ENCODE measurements around the gene CHST9.

The CHST9 gene

GRCh38 chr18:26993568-26993967 lies 191.5 kb downstream of the CHST9 start:
- no peak overlapping the region for H3K4me3 ChIP-seq (ENCODE audit: low read length)
- no peaks in the 10 kb centered on the region for H3K36me3 ChIP-seq (replicated peaks; ENCODE audit: low read depth, low read length)
- H3K9me3 ChIP-seq (ENCODE audit: insufficient read depth, low read length): no peaks in the 10 kb centered on the region
- H3K9ac ChIP-seq (ENCODE audit: low read length): no peak overlapping the region
- H3K4me1 ChIP-seq (ENCODE audit: low read length): 0 out of 2 replicates have a peak, but pooled peaks cover 6% of the 10 kb centered on the region
- H3K4me2 ChIP-seq (ENCODE audit: low read length): no peak overlapping the region
- H3K27ac ChIP-seq (ENCODE audit: low read length): no peak overlapping the region
- H3K79me2 ChIP-seq (ENCODE audit: low read length): no peaks in the 10 kb centered on the region
- H2AFZ ChIP-seq (ENCODE audit: low read depth, low read length): no peak overlapping the region
- H3K27me3 ChIP-seq (ENCODE audit: low read depth, low read length): no peaks in the 10 kb centered on the region
- TF ChIP-seq EZH2phosphoT487 (IDR thresholded peaks at IDR 0.05; ENCODE audit: low read depth) (no peak), CTCF (IDR thresholded peaks at IDR 0.05; ENCODE audit: low read depth, low read length) (no peak)
- no peaks in the 10 kb centered on the region for H4K20me1 ChIP-seq (ENCODE audit: insufficient read depth, low read length)

GRCh38 chr18:26992926-26993325 lies 192.2 kb downstream of the CHST9 start:
- H3K4me1 ChIP-seq (ENCODE audit: low read length): 0 out of 2 replicates have a peak, but pooled peaks cover 6% of the 10 kb centered on the region
- H3K79me2 ChIP-seq (ENCODE audit: low read length): no peaks in the 10 kb centered on the region
- no peaks in the 10 kb centered on the region for H3K36me3 ChIP-seq (replicated peaks; ENCODE audit: low read depth, low read length)
- no peaks in the 10 kb centered on the region for H4K20me1 ChIP-seq (ENCODE audit: insufficient read depth, low read length)
- H3K4me2 ChIP-seq (ENCODE audit: low read length): no peak overlapping the region; the same call in 1 of the 2 replicates
- H2AFZ ChIP-seq (ENCODE audit: low read depth, low read length): peak overlapping the region; percentile 77; the same call in 1 of the 2 replicates
- no peak overlapping the region for H3K27ac ChIP-seq (ENCODE audit: low read length)
- TF ChIP-seq EZH2phosphoT487 (IDR thresholded peaks at IDR 0.05; ENCODE audit: low read depth) (no peak), CTCF (IDR thresholded peaks at IDR 0.05; ENCODE audit: low read depth, low read length) (no peak)
- no peak overlapping the region for H3K4me3 ChIP-seq (ENCODE audit: low read length)
- H3K27me3 ChIP-seq (ENCODE audit: low read depth, low read length): no peaks in the 10 kb centered on the region
- no peaks in the 10 kb centered on the region for H3K9me3 ChIP-seq (ENCODE audit: insufficient read depth, low read length)
- no peak overlapping the region for H3K9ac ChIP-seq (ENCODE audit: low read length)

GRCh38 chr18:26989842-26990241 lies 195.3 kb downstream of the CHST9 start:
- Histone ChIP-seq H3K79me2 (ENCODE audit: low read length) (no peaks in the 10 kb centered on the region), H3K27me3 (ENCODE audit: low read depth, low read length) (no peaks in the 10 kb centered on the region), H3K4me2 (ENCODE audit: low read length) (no peak overlapping the region), H3K4me1 (ENCODE audit: low read length) (0 out of 2 replicates have a peak, but pooled peaks cover 6% of the 10 kb centered on the region), H3K4me3 (ENCODE audit: low read length) (no peak overlapping the region), H3K36me3 (replicated peaks; ENCODE audit: low read depth, low read length) (no peaks in the 10 kb centered on the region), H2AFZ (ENCODE audit: low read depth, low read length) (no peak overlapping the region), H3K9ac (ENCODE audit: low read length) (no peak overlapping the region), H3K27ac (ENCODE audit: low read length) (no peak overlapping the region), H4K20me1 (ENCODE audit: insufficient read depth, low read length) (no peaks in the 10 kb centered on the region), H3K9me3 (ENCODE audit: insufficient read depth, low read length) (no peaks in the 10 kb centered on the region)
- no peak for TF ChIP-seq CTCF (IDR thresholded peaks at IDR 0.05; ENCODE audit: low read depth, low read length)
- no peak for TF ChIP-seq EZH2phosphoT487 (IDR thresholded peaks at IDR 0.05; ENCODE audit: low read depth)

DNA sequence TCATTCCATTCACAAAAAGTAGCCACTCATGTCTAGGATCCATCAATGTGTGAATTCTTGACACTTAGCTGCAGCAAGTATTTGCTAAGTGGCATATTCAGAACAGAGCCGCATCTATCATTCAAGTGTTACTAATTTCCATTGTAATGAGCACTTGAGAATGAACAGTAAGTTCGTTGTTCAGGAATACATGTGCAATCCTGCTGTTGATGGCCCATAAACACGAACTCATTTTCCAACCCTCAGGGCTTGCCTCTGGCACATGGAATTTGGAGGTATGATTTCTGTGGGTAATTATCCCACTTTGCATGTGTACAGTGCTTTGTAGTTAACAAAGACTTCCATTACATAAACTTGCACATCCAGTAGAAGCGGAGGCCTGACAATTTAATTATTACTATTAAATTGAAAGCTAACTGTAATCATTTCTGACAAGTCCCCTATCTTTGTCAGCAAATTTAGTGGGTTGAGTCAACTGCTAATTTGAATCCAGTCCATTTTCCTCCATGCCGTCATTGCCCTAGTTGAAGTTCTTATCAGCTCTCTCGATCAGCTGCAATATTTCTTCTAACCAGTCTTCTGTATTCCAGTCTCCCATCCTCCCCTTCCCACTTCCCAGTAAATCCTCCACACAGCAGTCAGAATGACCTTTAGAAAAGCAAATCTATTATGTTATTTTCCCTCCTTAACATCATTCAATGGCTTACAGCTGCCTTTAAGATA lies 203.6 kb downstream of the CHST9 start:
- Histone ChIP-seq H3K9me3 (ENCODE audit: insufficient read depth, low read length) (no peaks in the 10 kb centered on the region), H3K36me3 (replicated peaks; ENCODE audit: low read depth, low read length) (no peaks in the 10 kb centered on the region), H3K27me3 (ENCODE audit: low read depth, low read length) (no peaks in the 10 kb centered on the region), H3K4me2 (ENCODE audit: low read length) (no peak overlapping the region), H3K4me1 (ENCODE audit: low read length) (no peaks in the 10 kb centered on the region), H3K4me3 (ENCODE audit: low read length) (no peak overlapping the region), H4K20me1 (ENCODE audit: insufficient read depth, low read length) (no peaks in the 10 kb centered on the region), H2AFZ (ENCODE audit: low read depth, low read length) (no peak overlapping the region), H3K79me2 (ENCODE audit: low read length) (no peaks in the 10 kb centered on the region), H3K9ac (ENCODE audit: low read length) (no peak overlapping the region), H3K27ac (ENCODE audit: low read length) (no peak overlapping the region)
- TF ChIP-seq EZH2phosphoT487 (IDR thresholded peaks at IDR 0.05; ENCODE audit: low read depth) (no peak), CTCF (IDR thresholded peaks at IDR 0.05; ENCODE audit: low read depth, low read length) (no peak)

Measured in OCI-LY3 (cell line).